Activated effector memory CD4-positive, alpha-beta T cell treated with Interleukin-2 at 50 U/mL for 16 hours (primary cell): ENCODE measurements around the gene DMWD.

Source experiments
- DNase-seq: peaks from one replicate; pipeline ENCODE4 v3.0.0-alpha.2; 2020

DMWD gene

GRCh38 chr19:45742969-45743368 lies 49.7 kb downstream of the DMWD start:
- DNase-seq, result no peak

DNA sequence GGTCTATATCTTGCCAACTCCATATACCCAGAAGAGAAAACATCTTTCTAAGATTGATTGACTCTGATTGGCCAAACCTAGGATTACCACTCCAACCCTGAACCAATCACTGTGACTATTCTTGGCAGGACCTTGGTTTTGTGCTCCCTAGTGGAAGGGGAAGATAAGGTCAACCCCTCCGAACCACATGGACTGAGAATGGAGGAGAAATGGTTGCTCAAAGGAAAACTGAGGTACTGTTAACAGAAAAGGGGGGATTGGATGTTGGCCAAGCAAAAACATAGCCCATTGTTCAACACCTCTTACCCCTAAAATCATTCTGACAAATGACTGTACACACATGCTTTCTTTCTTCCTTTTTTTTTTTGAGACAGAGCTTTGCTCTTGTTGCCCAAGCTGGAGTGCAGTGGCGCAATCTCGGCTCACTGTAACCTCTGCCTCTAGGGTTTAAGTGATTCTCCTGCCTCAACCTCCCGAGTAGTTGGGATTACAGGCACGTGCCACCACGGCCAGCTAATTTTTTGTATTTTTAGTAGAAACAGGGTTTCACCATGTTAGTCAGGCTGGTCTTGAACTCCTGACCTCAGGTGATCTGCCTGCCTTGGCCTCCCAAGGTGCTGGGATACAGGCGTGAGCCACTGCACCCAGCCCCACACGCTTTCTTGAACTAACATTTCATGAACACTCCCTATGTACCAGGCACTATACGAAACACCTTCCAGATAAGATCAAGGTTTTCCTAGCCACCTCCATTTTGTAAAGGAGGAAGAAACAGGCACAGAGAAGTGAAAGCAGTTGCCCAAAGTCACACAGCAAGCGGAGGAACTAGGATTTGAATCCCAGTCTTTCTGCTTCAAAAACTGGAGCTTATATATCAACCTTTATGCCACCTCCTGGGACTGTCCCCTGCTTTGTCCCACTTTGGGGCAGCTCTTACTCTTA lies 52.9 kb downstream of the DMWD start:
- no peak for DNase-seq

DNA sequence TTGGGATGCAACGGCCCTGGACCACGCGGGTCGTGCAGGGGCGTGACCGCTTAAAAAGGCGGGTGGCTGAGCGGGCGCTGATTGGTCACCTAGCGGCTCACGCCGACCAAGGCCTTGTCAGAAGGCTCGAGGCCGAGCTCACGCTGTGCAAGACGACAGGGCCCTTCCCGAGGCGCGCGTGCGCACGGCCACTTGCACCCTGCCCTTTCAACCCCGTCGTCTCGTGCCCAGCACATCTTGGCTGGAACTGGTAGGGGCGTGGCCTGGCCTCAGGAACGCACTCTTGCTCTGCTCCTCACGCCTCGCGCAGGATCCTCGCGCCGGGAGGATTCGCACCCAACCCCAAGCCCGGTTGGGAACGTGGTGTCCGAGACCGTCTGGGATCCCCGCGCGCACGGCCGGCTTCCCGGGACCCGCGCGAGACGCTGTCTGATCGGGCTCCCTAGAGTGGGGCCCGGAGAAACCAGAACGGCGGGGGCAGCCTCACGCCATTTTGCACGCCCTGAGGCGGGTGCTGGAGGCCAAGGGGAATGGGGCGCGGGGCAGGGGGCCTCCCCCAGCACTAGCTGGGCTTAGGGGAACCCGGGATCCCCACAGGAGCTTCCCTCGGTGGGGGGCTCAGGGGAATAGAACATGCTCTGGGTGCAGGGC lies 59.4 kb downstream of the DMWD start, which contains the start of gene MEIOSIN:
TSS of gene MEIOSIN (plus strand) at position 280 of the 651 bp plus-strand sequence. CDS start 1,938 bp downstream, outside the sequence.
- DNase-seq, result no peak
